Pulmonary artery endothelial cell (primary cell): Measurements from ENCODE around the gene DMD. TPM values are rescaled to one million over a fixed set of nuclear protein-coding genes. Genes with fewer than 3 reads are reported as not detected.
"Not testable (repeated sequence)": the region's sequence is repeated elsewhere in the genome, so short reads cannot be mapped to it uniquely, and the experiment has no call there.

Experiments
- DNase-seq: peaks from one replicate; pipeline ENCODE4 v3.0.0-alpha.2; 2011; ENCODE audit warnings: low read depth, low spot score
- total RNA-seq: library from RNA; depleted of rRNA; stranded (reverse); fragments of >200 nt; gene quantifications from 2 replicates; pipeline ENCODE4 v1.2.3, GENCODE V29; 2014

Gene DMD
- total RNA-seq, 1 donor from 2014 or later = 5.7 TPM

DNA sequence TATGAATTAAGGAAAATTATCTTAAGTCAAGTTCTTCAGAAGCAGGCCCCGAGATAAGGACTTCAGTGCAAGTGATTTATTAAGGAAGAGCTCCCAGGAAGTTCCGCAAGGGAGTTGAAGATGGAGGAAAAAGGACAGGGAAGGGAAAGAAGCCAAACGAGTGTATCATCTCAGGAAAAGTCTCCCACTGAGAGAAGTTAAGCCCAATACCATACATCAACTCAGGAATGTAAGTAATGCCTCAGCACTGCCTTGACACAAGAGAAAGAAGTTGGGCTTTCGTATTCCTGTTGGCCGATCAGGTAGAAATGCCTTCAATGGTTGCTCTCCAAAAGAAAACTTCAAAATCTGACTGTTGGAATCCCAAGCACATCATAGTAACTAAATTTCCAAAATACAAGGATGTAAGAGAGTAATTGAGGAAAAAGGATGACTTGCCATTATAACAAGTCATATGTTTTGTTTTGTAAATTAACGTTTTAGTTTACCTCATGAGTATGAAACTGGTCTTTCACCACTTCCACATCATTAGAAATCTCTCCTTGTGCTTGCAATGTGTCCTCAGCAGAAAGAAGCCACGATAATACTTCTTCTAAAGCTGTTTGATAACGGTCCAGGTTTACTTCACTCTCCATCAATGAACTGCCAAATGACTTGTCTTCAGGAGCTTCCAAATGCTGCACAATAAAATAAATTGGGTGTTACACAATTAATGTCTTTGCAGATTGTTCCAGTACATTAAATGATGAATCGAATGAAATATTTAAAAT, 566.7 kb downstream of the DMD start:
- DNase-seq = no peak

DNA sequence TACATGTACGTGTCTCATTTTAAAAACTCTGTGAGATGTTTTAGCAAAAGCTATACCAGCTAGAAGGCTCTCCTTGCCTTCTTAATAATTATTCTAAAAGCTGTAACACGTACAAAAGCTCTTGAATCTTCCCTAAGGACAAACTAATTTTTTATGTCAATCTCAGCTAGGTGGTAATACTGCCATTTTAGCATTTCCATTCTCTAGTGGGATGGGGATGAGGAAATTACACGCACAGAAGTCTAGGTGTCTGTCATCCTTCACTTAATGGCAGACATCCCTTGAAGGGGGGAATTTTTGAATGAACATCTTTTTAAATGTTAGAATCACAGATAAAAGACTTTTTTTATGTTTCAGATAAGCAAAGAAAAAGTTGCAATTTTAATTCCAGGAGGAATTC, 569.1 kb downstream of the DMD start:
- no peak for DNase-seq

DNA sequence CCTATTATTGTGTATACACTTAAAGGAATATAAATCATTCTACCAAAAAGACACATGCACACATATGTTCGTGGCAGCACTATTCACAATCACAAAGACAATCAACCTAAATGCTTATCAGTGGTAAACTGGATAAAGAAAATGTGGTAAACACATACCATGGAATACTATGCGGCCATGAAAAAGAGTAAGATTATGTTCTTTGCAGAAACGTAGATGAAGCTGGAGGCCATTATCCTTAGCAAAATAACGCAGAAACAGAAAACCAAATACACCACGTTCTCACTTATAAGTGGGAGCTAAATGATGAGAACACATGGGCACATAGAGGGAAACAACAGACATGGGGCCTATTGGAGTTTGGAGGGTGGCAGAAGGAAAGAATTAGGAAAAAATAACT, 593.2 kb downstream of the DMD start:
- DNase-seq = no peak

DNA sequence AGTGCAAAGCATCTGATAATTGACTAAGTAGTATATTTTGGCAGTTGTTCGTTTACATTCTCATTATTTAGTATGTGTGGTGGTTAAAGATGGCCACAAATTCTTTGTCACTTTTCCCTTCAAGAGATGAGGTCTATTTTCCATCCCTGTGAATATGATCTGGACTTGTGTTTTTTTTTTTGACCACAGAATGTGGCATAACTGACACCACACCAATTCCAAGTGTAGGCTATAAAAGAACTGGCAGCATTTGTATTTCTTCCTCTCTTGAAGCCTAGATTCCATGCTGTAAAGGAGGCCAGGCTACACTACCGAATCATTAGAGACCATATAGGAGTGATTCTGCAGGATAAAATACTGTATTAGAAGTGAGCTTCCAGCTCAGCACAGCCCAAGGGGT, 596.6 kb downstream of the DMD start:
- no peak for DNase-seq

DNA sequence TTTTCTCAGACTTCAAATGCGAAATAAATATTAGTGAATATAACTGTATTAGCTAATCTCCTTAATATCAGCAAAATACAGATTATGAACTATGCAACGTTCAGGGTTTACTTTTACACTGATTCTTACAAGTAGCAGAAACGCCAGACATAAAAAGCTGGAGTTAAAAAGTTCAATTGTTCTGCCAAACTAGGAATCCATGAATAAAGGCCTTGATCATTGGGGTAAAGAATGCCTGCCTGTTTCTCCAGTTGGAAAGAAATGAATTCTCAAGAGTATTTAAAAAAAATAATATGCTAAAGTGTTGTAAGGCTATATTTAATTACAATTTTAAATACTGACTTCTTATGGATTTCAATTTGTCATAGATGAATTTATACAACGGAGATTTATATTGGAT, 612.2 kb downstream of the DMD start:
- DNase-seq = no peak

DNA sequence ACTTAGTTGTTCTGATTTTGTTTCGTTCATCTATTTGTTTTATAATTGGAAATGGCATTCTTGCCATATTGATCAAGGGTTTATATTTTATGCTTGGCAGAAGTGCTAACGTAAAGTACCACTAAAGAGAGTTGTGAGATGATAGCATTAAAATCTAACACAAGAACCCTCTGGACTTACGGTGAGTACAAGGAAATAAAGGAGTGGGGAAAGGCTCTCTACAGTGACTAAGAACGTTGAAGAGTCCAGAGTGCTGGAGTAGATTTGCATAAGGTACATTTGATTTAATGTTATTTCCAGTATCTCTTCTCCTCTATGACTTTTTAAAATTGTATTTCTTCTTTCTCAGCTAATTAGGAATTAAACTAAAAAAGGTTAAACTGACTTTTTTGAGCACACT, 612.6 kb downstream of the DMD start:
- no peak for DNase-seq

DNA sequence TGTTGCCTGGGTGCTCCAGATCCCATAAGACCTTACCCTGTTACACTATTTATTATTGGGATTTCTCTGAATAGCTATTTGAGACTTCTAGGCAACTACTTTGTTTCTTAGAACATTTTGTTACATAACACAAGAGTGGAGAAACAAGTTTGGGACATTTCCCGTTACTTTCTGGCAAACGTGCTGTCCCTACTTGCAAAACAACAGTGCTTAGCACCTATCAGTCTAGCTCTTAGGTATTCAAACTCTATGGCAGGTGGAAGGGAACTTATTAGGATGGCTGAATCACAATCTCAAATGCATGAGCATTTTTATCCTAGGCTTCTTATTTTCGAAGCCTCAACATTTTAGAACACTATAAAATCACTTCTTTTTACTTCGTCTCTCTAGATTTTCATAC, 613.6 kb downstream of the DMD start:
- no peak for DNase-seq

DNA sequence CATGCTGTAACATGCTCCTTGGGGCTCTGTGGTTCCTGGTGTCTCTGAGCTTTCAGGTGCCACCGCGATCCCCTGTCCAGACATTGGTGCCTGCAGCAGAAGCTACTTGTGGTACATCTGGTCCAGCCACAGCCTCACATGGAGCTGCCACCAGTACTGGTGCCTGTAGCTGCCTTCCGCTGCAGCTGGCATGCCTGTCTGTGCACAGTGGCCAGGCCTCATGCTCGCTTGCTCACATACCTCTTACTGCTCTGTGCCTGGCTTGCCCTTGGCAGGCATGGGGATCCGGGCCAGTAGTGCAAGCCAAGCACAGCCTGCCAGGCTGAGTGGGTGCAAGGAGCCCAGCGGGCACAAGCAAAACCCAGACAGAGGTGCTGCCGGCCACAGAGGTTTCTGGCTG, 618.6 kb downstream of the DMD start:
- no peak for DNase-seq

DNA sequence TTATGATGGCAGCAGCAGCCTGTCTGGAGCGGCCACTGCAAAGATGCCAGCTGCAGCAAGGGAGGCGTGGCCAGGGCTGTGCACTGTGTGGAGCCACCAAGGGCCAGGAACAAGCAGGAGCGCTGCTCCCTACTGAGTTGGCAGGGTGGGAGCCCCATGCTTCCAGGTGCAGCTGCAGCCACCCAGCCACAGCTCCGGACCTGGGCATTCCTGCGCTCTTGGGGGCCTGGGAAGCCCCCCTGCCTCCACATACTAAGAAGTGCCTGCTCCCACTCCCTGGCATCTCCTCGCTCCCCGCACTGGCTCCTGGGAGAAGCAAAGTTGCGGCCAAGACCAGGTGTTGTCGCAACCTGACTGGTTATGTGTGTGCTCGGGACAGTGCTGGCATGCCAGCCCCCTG, 619.8 kb downstream of the DMD start:
- no peak for DNase-seq

DNA sequence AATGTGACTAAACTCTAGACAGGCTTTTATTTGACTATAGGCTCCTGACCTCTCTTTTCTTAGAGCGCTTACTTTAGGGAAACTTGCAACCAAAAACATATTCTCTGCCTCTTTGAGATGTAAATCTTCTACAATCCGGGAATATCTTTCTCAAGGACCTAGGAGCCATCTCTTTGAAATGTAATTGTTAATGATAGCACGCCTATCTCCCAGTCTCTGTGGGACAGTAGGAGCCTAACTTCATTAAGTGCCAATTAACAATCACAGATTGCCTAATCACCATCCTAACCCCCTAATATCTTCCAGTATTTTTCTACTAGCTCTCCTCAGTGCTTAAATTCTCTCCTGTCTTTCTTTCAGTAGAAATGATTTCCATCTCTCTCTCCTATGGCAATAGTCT, 628.6 kb downstream of the DMD start:
- DNase-seq = no peak

DNA sequence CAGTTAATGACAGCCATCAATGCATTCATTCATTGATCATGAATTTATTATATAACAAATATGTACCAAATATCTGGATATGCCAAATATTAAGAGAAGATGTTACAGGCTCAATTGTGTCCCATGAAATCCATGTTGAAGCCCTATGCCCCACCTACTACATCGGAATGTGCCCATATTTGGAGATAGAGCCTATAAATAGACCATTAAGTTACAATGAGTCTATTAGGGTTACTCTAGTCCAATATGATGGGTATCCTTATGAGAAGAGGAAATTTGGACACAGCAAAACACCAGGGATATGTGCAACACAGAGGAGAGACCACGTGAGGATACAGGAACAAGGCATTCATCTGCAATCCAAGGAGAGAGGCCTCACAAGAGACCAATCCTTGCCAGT, 634.5 kb downstream of the DMD start:
- no peak for DNase-seq

DNA sequence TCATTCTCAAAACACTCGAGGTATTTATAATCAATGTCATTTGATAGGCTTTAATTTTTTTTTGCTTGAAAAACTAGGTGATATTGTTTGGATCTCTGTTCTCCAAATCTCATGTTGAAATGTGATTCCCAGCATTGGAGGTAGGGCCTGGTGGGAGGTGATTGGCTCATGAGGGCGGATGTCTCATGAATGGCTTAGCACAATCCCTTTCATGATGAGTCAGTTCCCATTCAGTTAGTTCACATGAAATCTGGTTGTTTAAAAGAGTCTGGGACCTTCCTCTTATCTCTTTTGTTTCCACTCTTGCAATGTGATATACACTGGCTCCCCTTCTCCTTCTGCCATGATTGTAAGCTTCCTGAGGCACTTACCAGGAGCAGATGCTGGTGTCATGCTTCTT, 638.7 kb downstream of the DMD start:
- DNase-seq = no peak

DNA sequence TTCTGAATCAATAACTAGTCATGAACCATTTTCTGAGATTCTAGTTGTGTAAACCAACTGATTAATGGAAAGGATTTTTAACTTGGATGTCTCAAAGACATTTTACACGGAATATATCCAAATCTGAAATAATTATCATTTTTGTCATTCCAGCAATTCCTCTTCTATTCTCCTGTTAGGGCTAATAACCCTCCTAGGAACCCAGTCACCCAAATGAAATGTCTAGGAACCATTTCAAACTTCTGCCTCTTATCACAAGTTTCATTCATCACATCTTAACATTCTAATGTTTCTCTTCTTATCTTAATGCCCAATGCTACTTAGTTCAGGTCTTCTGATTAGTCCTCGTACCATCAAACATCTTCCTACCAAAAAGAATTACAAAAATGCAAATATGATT, 639.8 kb downstream of the DMD start:
- DNase-seq = no peak

DNA sequence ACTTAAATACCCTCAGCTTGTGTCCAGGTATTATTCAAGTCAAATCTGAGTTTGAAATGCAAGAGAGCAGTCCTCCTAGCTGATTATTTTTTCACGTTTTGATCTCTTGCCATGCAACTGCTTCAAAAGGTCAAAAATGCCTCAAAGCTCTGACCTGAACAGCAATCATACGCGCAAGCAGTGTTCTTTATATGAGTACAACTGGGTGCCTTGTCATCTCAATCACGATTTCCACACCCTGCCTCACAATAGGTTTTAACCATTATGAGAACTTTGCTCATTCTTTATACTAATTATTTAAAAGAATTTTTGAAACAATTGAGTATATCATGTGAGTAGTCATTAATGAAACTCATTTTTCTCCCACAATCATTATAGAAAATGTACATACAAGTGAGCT, 649.1 kb downstream of the DMD start:
- DNase-seq = no peak

DNA sequence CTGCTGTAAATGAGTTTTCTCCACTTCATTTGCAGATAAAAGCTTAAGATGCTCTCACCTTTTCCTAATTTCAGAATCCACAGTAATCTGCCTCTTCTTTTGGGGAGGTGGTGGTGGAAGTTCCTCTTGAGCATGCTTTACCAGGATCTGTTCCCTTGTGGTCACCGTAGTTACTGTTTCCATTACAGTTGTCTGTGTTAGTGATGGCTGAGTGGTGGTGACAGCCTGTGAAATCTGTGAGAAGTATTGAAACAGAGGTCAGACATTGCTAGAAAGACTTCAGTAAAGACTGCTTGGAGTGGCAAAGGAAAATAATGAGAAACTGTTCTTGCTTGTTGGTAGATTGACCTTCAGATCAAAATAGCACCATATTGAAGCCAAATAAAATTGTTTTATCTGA, 666.2 kb downstream of the DMD start:
- DNase-seq = no peak

DNA sequence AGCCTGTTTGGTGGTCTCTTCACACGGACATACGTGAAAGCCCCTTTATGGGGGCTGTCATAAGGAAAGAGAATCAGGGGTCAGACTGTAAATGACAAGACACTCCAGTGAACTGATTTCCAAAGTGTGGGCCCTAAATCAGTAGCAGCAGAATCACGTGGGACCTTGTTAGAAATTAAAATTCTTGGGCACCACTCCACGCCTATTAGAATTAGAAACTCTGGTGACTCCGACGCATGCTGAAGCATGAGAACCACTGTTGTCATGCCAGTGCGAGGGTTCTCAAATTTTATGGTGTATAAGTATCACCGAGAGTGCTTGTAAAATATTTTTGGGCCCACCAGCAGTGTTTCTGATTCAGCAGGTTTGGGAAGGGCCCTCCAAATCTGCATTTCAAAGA, 672.8 kb downstream of the DMD start:
- no peak for DNase-seq

DNA sequence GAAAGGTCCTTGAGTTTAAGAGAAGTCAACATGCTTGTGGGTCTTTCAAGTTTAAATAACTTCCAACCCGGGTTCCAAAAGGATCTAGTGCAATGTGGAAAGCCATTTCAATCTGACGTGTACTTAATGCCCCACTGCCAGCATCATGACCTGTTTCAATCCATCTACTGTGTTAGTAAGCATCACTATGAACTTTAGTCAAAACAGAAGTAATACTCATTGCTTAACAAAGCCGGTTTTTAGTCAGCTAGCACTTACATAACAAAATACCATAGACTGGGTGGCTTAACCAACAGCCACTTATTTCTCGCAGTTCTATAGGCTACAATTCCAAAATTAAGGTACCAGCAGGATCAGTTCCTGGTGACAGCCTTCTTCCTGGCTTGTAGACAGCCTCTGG, 677.5 kb downstream of the DMD start:
- DNase-seq = no peak

DNA sequence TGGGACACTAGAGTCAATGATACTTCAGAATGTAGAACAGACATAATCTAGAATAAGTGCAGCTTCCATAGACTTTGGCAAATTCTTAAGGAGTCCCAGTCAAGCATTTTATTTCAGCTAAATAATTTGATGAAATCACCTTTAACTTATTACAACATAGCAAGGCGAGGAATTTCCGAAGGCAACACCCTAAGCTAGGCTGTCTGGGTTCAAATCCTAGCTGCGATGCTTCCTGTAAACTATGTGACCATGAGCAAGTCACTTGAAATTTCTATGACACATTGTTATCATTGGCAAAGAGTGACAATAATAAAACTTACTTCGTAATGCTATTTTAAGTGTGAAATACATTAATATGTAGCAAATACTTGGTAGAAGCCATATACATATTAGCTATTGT, 679.1 kb downstream of the DMD start:
- DNase-seq = no peak

DNA sequence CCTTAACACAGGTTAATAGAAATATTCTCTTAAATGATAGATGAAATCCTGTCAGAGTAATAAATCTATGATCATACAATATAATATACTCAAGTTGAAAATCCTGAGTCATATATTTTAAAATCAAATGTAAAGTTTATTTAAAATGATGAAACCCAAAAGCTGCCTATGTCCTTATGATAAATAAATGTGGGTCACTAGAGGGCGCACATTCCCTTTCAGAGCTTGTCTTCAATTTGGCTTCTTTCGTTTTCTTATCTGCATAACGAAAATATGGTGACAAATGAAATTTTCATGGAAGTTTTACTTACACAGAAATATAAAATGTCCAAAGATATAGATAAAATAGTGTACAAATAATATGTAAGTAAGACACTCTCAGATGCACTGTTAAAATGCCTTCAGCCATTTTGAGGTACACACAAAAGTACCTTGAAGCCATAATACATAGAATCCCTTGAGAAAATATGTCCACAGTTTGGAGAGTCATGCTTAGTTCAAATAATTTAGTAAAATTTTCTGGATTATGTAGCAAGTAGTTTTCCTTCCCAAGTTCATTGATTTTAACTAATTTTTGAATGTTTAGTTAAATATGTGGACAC, 680.4 kb downstream of the DMD start:
- peak; percentile 7 for DNase-seq

DNA sequence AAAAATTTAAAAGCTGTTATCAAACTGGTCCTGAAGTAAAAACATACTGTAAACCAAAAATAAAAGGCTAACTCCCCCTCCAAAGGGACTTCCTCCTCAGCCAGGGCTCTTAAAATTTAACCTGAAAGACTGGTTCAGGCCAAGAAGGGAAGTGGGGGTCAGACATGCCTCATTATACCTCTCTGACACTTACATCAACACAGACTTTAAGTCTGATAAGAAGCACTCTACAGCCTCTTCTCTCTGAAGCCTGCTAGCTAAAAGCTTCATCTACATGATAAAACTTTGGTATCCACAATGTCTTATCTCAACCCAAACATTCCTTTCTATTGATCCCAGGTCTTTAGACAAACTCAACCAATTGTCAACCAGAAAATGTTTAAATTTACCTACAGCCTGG, 682.9 kb downstream of the DMD start:
- not testable (repeated sequence) for DNase-seq

DNA sequence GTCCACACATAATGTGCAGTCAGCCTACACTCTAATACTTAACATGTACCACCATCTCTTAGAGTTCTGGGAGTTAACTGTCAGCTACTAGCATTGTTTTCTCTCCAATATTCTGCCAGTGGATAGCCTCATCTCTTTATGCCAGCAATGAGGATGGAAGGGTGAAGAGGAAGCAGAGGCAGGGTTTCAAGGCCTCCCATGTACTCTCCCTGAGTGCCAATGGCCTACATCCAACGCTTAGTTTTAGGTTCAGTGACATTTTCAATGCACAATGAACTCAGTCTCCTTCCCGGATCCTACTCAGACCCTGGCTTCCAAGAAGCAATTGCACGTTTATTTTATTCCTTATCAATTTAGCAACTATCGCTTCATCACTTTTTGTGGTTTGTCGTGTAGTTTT, 686.1 kb downstream of the DMD start:
- no peak for DNase-seq

DNA sequence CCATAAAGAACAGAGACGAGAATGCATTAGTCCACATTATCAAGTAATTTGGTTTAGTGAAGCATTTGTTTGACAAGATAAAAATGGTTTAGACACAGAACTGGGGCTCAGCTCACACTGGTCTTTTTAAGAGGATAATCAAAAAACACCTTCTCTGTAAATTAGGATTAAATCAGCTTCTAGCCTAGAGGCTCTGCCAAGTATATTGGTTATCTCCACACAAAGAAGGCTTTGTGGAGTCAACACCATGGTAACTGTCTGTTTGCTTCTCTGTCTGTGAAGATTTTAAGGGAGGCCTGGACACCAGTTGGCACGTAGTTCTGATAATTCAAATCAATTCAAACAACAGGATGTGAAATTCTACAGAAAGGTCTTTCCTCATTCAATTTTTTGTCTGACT, 687.0 kb downstream of the DMD start:
- no peak for DNase-seq

DNA sequence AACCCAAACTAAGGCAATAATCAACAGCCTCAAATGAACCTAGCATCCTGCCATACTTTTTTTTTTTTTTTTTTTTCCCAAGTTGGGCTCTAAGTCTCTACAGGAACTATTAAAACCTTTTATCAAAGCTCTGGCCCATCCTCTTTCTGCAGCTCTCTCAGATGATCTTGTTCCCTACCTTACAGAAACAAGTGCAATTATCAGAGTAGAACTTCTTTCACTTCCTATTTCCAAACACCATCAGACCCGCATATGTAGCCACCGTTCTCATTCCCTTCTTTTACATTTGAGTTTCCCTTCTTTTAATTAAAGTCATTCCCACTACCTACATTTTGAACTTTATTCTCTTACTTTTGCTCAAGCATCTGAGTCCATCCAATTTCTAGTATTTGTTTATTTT, 690.6 kb downstream of the DMD start:
- DNase-seq = no peak

DNA sequence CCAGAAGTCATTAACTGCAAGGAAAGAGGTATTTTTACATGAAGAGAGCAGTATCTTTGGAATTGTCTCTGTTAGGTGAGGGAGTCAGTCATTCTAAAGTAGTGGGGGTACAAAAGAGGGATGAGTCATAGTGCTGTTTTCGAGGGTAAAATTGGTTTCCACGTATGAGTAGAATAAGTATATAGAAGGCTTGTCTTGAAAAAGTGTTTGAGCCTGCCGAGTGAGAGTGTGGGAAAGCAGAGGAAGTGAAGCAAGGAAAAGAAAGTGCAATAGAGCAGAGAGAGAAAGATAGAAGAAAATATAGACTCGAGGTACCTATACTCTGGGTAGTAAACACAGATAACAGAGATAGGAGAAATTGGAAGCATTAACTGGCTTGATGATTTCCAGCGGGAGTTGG, 696.4 kb downstream of the DMD start:
- no peak for DNase-seq
